Keratinocyte (primary cell): Measurements from ENCODE around the gene CACNA1C. TPM values are rescaled to one million over a fixed set of nuclear protein-coding genes. Genes with fewer than 3 reads are reported as not detected.

Source experiments
- DNase-seq: peaks from one replicate; pipeline ENCODE4 v3.0.0-alpha.2; 2011; ENCODE audit warnings: low read depth, missing footprints, low spot score
- FAIRE-seq: peaks from 2 replicates; lab custom pipeline; 2011; peaks lifted over from hg19 to GRCh38; lab: Jason Lieb, UNC
- H2AFZ ChIP-seq: 2 replicates; pipeline ENCODE4 v1.6.0; 2012; ENCODE audit warnings: low read length, control low read depth, inconsistent platforms; ENCODE audit not compliant: control insufficient read depth
- H3K27ac ChIP-seq: 2 replicates; pipeline ENCODE4 v1.5.1; 2011; ENCODE audit warnings: low read length; ENCODE audit not compliant: control insufficient read depth, insufficient read depth
- H3K27me3 ChIP-seq: 3 replicates; pipeline ENCODE4 v1.6.0; 2011; ENCODE audit warnings: low read length; ENCODE audit not compliant: control insufficient read depth, insufficient read depth; ENCODE audit errors: extremely low read depth
- H3K36me3 ChIP-seq, 2 experiments: 2 replicates in 1 of 2; 3 replicates in 1 of 2; pipeline ENCODE4 v1.5.1; 2011; ENCODE audit warnings: low read length in 2 of 2, mild to moderate bottlenecking in 1 of 2; ENCODE audit not compliant: control insufficient read depth in 2 of 2, insufficient read depth in 2 of 2; ENCODE audit errors: extremely low read depth in 1 of 2
- H3K4me1 ChIP-seq: 3 replicates; pipeline ENCODE4 v1.5.1; 2011; ENCODE audit warnings: low read length; ENCODE audit not compliant: control insufficient read depth, insufficient read depth; ENCODE audit errors: extremely low read depth
- H3K4me2 ChIP-seq: 3 replicates; pipeline ENCODE4 v1.6.0; 2011; ENCODE audit warnings: low read depth, low read length; ENCODE audit not compliant: control insufficient read depth, insufficient read depth; ENCODE audit errors: extremely low read depth
- H3K4me3 ChIP-seq, 3 experiments: fragments of 200-600 bp in 1 of 3; sonication (generic) in 1 of 3; 2 replicates in 2 of 3; 3 replicates in 1 of 3; pipeline ENCODE4 v1.5.1; 2011 to 2016; ENCODE audit warnings: low read length in 3 of 3, mild to moderate bottlenecking in 3 of 3, control low read depth in 2 of 3, inconsistent platforms in 1 of 3, low read depth in 1 of 3, mixed read lengths in 1 of 3, mixed run types in 1 of 3, moderate library complexity in 1 of 3; ENCODE audit not compliant: control insufficient read depth in 2 of 3, insufficient read depth in 2 of 3; ENCODE audit errors: extremely low read depth in 1 of 3
- H3K79me2 ChIP-seq: 2 replicates; pipeline ENCODE4 v1.6.0; 2012; ENCODE audit warnings: low read length; ENCODE audit not compliant: control insufficient read depth, insufficient read depth
- H3K9ac ChIP-seq: 3 replicates; pipeline ENCODE4 v1.6.0; 2011; ENCODE audit warnings: low read length; ENCODE audit not compliant: control insufficient read depth, insufficient read depth; ENCODE audit errors: extremely low read depth
- H3K9me1 ChIP-seq: 3 replicates; pipeline ENCODE4 v1.6.0; 2011; ENCODE audit warnings: low read length; ENCODE audit not compliant: control insufficient read depth, insufficient read depth; ENCODE audit errors: extremely low read depth
- H3K9me3 ChIP-seq: 2 replicates; pipeline ENCODE4 v1.5.1; 2012; ENCODE audit warnings: low read depth, low read length; ENCODE audit not compliant: control insufficient read depth
- H4K20me1 ChIP-seq: 3 replicates; pipeline ENCODE4 v1.6.0; 2011; ENCODE audit warnings: low read length; ENCODE audit not compliant: control insufficient read depth, insufficient read depth; ENCODE audit errors: extremely low read depth
- EZH2 ChIP-seq: IDR thresholded peaks from one replicate; pipeline ENCODE4 v1.6.1; 2012; ENCODE audit warnings: inconsistent platforms, mild to moderate bottlenecking, low read length, moderate library complexity
- dilution Hi-C: fragments of 300-500 bp; cut with MboI; formaldehyde crosslinking; loops from one replicate; pipeline ENCODE4 v1.7.0; 2020; ENCODE audit warnings: low sequenced_read_pairs; ENCODE audit not compliant: extremely low pct_ligation_motif_present
- polyA plus RNA-seq, 5 experiments: library from polyadenylated mRNA; depleted of rRNA in 3 of 5; stranded (reverse) in 3 of 5; stranded (forward) in 1 of 5; unstranded in 1 of 5; fragments of >200 nt; gene quantifications; 1 replicate in 1 of 5; 2 replicates in 3 of 5; 3 replicates in 1 of 5; pipeline versions ENCODE4 v1.2.1 to v1.2.3, GENCODE V29; 2011 to 2012; ENCODE audit warnings: missing spikeins in 2 of 5, low read depth in 1 of 5, low replicate concordance in 1 of 5
- TF ChIP-seq, protein P1 (sequence below), 3 experiments: IDR thresholded peaks in 1 of 3; conservative IDR thresholded peaks in 1 of 3; optimal IDR thresholded peaks in 1 of 3; 2 replicates in 2 of 3; 3 replicates in 1 of 3; pipeline versions ENCODE3 to v1.5.1; 2011; ENCODE audit warnings: low read length in 3 of 3, mild to moderate bottlenecking in 3 of 3, moderate library complexity in 2 of 3, control low read depth in 1 of 3, inconsistent platforms in 1 of 3; ENCODE audit not compliant: insufficient read depth in 2 of 3; ENCODE audit errors: extremely low read depth in 1 of 3

Gene CACNA1C
- polyA plus RNA-seq, 1 donor (not counting 4 experiments of a cell fraction or from before 2014, with no cell fraction given), result not detected

DNA sequence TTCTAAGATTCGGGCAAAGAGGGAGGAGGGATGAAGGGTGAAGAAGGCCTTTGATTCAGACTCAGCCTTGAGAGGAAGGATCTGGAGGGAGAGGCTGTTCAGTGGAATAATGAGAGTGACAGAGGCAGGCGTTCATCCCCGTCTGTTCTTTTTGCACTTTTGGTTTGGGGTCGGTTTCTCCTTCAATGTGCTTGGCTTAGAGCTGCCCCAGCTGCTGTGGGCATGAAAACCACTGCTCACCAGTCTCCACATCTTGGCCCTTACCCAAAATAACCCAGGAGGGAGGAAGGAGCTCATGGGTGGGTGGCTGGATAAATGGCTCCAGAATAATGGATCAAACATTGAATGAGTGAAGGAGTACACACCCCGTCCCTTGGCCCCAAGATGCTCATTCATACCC lies 480.2 kb downstream of the CACNA1C start:
- FAIRE-seq, result no peak
- H3K9me3 ChIP-seq, result no peaks in the 10 kb centered on the region
- H3K4me2 ChIP-seq, result no peak overlapping the region
- H3K27me3 ChIP-seq, result no peaks in the 10 kb centered on the region
- H3K36me3 ChIP-seq, result no peaks in the 10 kb centered on the region
- H3K4me1 ChIP-seq, result no peaks in the 10 kb centered on the region
- TF ChIP-seq, protein P1, sequence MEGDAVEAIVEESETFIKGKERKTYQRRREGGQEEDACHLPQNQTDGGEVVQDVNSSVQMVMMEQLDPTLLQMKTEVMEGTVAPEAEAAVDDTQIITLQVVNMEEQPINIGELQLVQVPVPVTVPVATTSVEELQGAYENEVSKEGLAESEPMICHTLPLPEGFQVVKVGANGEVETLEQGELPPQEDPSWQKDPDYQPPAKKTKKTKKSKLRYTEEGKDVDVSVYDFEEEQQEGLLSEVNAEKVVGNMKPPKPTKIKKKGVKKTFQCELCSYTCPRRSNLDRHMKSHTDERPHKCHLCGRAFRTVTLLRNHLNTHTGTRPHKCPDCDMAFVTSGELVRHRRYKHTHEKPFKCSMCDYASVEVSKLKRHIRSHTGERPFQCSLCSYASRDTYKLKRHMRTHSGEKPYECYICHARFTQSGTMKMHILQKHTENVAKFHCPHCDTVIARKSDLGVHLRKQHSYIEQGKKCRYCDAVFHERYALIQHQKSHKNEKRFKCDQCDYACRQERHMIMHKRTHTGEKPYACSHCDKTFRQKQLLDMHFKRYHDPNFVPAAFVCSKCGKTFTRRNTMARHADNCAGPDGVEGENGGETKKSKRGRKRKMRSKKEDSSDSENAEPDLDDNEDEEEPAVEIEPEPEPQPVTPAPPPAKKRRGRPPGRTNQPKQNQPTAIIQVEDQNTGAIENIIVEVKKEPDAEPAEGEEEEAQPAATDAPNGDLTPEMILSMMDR (optimal IDR thresholded peaks at IDR 0.05 in 1 of 3, IDR thresholded peaks at IDR 0.05 in 1 of 3, conservative IDR thresholded peaks at IDR 0.05 in 1 of 3; ENCODE audit: extremely low read depth in 1 of 3, insufficient read depth in 2 of 3, low read length in 3 of 3), result no peak
- TF ChIP-seq EZH2, result no peak
- no peak overlapping the region for H2AFZ ChIP-seq
- dilution Hi-C loops, result no loop called here
- H3K79me2 ChIP-seq, result no peaks in the 10 kb centered on the region
- H3K4me3 ChIP-seq, result no peak overlapping the region
- no peak overlapping the region for H3K27ac ChIP-seq
- no peaks in the 10 kb centered on the region for H3K9me1 ChIP-seq
- DNase-seq, result no peak
- no peak overlapping the region for H3K9ac ChIP-seq
- H4K20me1 ChIP-seq, result no peaks in the 10 kb centered on the region

DNA sequence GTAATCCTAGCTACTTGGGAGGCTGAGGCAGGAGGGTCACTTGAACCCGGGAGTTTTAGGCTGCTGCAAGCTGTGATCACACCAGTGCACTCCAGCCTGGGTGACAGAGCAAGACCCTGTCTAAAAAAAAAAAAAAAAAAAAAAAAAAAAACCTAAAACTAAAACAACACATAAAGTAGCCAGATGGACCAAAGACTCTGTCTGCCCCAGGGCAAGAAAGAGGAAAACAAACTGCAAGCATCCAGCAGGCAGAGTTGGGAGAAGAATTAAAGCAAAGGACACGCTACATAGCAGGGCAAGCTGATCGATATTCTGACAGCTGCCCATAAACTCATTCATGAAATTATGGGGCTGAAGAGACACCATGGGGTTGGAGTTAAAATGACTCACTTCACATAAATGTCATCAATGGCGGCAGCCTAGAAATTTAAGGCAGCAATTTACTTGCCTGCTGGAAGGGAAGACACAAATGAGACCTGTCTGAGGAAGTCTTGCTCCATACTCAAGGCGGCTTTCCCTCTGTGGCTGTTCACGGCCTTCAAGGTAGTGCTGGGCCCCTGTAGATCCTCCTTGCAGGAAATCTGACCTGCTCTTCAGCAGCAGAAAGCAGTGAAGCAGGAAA lies 482.9 kb downstream of the CACNA1C start:
- Histone ChIP-seq H3K27ac (no peak overlapping the region), H3K4me1 (no peaks in the 10 kb centered on the region), H2AFZ (no peak overlapping the region), H4K20me1 (no peaks in the 10 kb centered on the region), H3K27me3 (no peaks in the 10 kb centered on the region), H3K4me2 (no peak overlapping the region), H3K9ac (no peak overlapping the region), H3K36me3 (no peaks in the 10 kb centered on the region), H3K4me3 (no peak overlapping the region), H3K9me1 (no peaks in the 10 kb centered on the region), H3K79me2 (no peaks in the 10 kb centered on the region), H3K9me3 (no peaks in the 10 kb centered on the region)
- no peak for TF ChIP-seq EZH2
- TF ChIP-seq, protein P1 (optimal IDR thresholded peaks at IDR 0.05 in 1 of 3, IDR thresholded peaks at IDR 0.05 in 1 of 3, conservative IDR thresholded peaks at IDR 0.05 in 1 of 3; ENCODE audit: extremely low read depth in 1 of 3, insufficient read depth in 2 of 3, low read length in 3 of 3), result no peak
- dilution Hi-C loops, result no loop called here
- DNase-seq (no peak), FAIRE-seq (no peak)
